HEK293T (cell line): ENCODE data around the gene CAPRIN1.

Experiments used
- CTCF ChIA-PET: fragments of 350-600 bp; formaldehyde crosslinking; extraction: SDS; loops from one replicate; lab custom pipeline; 2021; ENCODE audit warnings: antibody characterized with exemption, inconsistent platforms; lab: Yijun Ruan, JAX
- POLR2A ChIA-PET: fragments of 350-600 bp; formaldehyde crosslinking; extraction: SDS; loops from one replicate; lab custom pipeline; 2020; ENCODE audit warnings: antibody characterized with exemption, inconsistent platforms; lab: Yijun Ruan, JAX
- DNase-seq: peaks from one replicate; pipeline ENCODE4 v3.0.0; 2012; ENCODE audit warnings: mixed read lengths; ENCODE audit errors: extremely low spot score
- ARNT ChIP-seq: fragments of 450-650 bp; IDR thresholded peaks from 2 replicates; pipeline ENCODE4 v1.6.1; 2017; ENCODE audit warnings: mild to moderate bottlenecking
- BHLHE40 ChIP-seq: fragments of 450-650 bp; IDR thresholded peaks from 2 replicates; pipeline ENCODE4 v1.6.1; 2016; ENCODE audit warnings: mild to moderate bottlenecking, moderate library complexity, borderline replicate concordance
- CTBP1 ChIP-seq: fragments of 450-650 bp; IDR thresholded peaks from 2 replicates; pipeline ENCODE4 v1.6.1; 2016; ENCODE audit warnings: borderline replicate concordance
- ELF4 ChIP-seq: fragments of 450-650 bp; IDR thresholded peaks from 2 replicates; pipeline ENCODE4 v1.6.1; 2017; ENCODE audit warnings: antibody characterized with exemption
- FOXA1 ChIP-seq: fragments of 450-650 bp; IDR thresholded peaks from 2 replicates; pipeline ENCODE4 v1.6.1; 2016; ENCODE audit warnings: mild to moderate bottlenecking
- FOXK2 ChIP-seq: fragments of 450-650 bp; IDR thresholded peaks from 2 replicates; pipeline ENCODE4 v1.6.1; 2016; ENCODE audit warnings: mild to moderate bottlenecking
- FOXM1 ChIP-seq: fragments of 450-650 bp; IDR thresholded peaks from 2 replicates; pipeline ENCODE4 v1.6.1; 2017; ENCODE audit warnings: mild to moderate bottlenecking, borderline replicate concordance
- HDGF ChIP-seq: fragments of 450-650 bp; IDR thresholded peaks from 2 replicates; pipeline ENCODE4 v1.6.1; 2017; ENCODE audit warnings: antibody characterized with exemption, borderline replicate concordance
- L3MBTL2 ChIP-seq: fragments of 450-650 bp; conservative IDR thresholded peaks from 2 replicates; pipeline ENCODE4 v1.6.1; 2016; ENCODE audit warnings: mild to moderate bottlenecking
- LEF1 ChIP-seq: fragments of 450-650 bp; IDR thresholded peaks from 2 replicates; pipeline ENCODE4 v1.6.1; 2017; ENCODE audit warnings: mild to moderate bottlenecking, borderline replicate concordance
- NFRKB ChIP-seq: fragments of 450-650 bp; IDR thresholded peaks from 2 replicates; pipeline ENCODE4 v1.6.1; 2016; ENCODE audit warnings: mild to moderate bottlenecking, moderate library complexity
- SP1 ChIP-seq: fragments of 450-650 bp; IDR thresholded peaks from 2 replicates; pipeline ENCODE4 v1.6.1; 2017
- SUZ12 ChIP-seq: fragments of 450-650 bp; IDR thresholded peaks from 2 replicates; pipeline ENCODE4 v1.6.1; 2016; ENCODE audit warnings: mild to moderate bottlenecking
- TARDBP ChIP-seq: fragments of 450-650 bp; IDR thresholded peaks from 2 replicates; pipeline ENCODE4 v1.6.1; 2016
- ZNF384 ChIP-seq: fragments of 450-650 bp; IDR thresholded peaks from 2 replicates; pipeline ENCODE4 v1.6.1; 2016
- TF ChIP-seq, protein P1 (sequence below): fragments of 450-650 bp; IDR thresholded peaks from 2 replicates; pipeline ENCODE4 v1.6.1; 2016

Gene CAPRIN1

DNA sequence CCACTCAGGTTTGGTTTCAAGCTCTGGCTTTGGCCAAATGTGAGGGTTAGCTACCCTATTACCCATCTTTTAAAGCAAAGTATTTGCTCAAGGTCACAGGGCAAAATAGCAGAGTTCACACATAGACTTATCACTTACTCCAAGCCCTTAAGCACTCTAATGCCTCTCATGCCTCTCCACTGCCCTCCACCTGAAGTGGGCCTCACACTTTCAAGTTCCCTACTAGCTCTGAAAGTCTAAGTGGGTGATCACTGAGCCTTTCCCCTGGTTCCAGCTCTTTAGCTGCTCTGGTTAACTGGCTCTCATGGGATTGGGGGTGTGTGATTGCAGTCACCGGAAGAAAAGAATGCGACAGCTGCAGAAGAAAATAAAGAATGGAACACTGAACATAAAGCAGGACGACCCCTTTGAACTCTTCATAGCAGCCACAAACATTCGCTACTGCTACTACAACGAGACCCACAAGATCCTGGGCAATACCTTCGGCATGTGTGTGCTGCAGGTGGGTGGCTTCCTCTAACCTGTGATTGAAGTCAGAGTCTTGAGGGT is 60.3 kb downstream of the CAPRIN1 start:
- ChIA-PET POLR2A (no interaction called here), CTCF (no interaction called here)
- no peak for DNase-seq
- TF ChIP-seq ELF4 (no peak), SUZ12 (no peak), FOXK2 (no peak), SP1 (no peak), ARNT (no peak), HDGF (no peak), TARDBP (no peak), CTBP1 (no peak), LEF1 (no peak), FOXM1 (no peak)

DNA sequence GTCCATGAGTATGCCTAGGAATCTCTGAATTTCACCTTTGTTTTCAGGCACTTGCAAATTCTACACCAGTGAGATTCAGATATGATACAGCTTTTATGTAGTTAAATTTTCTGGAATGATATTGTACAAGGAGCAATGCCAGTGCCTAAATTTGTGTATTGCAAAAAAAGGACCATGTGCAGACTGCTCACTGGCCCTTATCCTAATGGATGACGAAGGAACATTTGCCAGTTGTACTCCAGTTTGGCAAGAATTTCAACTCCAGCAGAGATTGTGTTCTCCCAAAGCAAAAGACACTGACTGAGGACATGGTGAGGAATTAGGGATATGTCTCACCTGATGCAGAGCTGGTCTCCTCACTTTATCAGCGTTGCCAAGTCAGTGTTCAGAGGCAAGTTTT is 62.5 kb downstream of the CAPRIN1 start:
- CTCF ChIA-PET = no interaction called here
- POLR2A ChIA-PET = no interaction called here
- no peak for DNase-seq
- TF ChIP-seq ELF4 (no peak), L3MBTL2 (no peak), FOXA1 (no peak), ARNT (no peak), LEF1 (no peak), FOXK2 (no peak), CTBP1 (no peak), FOXM1 (no peak), SUZ12 (no peak), SP1 (no peak), BHLHE40 (no peak), TARDBP (no peak), HDGF (no peak), ZNF384 (no peak), NFRKB (no peak)
- TF ChIP-seq, protein P1, sequence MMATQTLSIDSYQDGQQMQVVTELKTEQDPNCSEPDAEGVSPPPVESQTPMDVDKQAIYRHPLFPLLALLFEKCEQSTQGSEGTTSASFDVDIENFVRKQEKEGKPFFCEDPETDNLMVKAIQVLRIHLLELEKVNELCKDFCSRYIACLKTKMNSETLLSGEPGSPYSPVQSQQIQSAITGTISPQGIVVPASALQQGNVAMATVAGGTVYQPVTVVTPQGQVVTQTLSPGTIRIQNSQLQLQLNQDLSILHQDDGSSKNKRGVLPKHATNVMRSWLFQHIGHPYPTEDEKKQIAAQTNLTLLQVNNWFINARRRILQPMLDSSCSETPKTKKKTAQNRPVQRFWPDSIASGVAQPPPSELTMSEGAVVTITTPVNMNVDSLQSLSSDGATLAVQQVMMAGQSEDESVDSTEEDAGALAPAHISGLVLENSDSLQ = no peak

DNA sequence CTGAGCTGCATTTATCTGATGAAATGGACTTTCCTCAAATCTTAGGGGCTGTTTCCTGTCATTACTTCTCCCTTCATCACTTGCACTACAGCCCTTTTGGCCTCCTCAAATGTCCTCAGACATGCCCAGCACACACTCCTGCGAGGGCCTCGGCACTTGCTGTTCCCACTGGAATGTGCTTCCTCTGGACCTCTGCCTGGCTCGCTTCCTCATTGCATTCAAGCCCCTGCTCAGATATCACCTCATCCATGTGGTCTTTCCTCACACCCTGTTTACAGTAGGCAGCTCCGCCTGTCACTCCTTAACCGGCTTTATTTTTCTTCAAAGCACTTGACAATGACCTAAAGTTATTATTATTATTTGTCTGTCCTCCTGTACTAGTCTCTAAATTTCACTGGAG is 62.9 kb downstream of the CAPRIN1 start:
- POLR2A ChIA-PET = no interaction called here
- no peak for TF ChIP-seq NFRKB
- no peak for TF ChIP-seq ELF4
- no peak for TF ChIP-seq SUZ12
- TF ChIP-seq FOXK2 = no peak
- TF ChIP-seq SP1 = no peak
- no peak for TF ChIP-seq HDGF
- TF ChIP-seq FOXA1 = no peak
- TF ChIP-seq FOXM1 = no peak
- TF ChIP-seq ZNF384 = no peak
- no peak for TF ChIP-seq CTBP1
- TF ChIP-seq LEF1 = no peak
- no peak for TF ChIP-seq L3MBTL2
- TF ChIP-seq TARDBP = no peak
- no peak for TF ChIP-seq ARNT
- TF ChIP-seq, protein P1 = no peak
- TF ChIP-seq BHLHE40 = no peak
- no peak for DNase-seq
- CTCF ChIA-PET = no interaction called here

DNA sequence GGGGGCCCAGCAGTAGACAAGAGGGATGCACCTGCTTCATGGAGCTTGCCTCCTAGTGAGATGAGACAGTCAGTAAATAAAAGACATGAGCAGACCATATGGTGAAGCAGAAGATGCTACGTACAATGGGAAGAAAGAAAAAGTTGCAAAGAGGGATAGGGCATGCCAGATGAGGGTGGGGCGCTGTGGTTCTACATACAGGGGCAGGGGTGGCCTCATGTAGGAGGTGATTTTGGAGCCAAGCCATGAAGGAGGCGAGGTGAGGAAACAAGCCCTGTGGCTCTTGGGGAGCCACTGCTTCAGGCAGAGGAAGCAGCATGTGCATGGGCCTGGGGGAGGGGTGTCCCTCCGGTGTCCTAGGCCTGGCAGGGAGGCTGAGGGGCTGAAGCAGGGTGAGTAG is 69.1 kb downstream of the CAPRIN1 start:
- POLR2A ChIA-PET = no interaction called here
- CTCF ChIA-PET = no interaction called here
- no peak for TF ChIP-seq SP1
- no peak for TF ChIP-seq CTBP1
- no peak for TF ChIP-seq FOXK2
- no peak for TF ChIP-seq HDGF
- no peak for TF ChIP-seq TARDBP
- DNase-seq = no peak

DNA sequence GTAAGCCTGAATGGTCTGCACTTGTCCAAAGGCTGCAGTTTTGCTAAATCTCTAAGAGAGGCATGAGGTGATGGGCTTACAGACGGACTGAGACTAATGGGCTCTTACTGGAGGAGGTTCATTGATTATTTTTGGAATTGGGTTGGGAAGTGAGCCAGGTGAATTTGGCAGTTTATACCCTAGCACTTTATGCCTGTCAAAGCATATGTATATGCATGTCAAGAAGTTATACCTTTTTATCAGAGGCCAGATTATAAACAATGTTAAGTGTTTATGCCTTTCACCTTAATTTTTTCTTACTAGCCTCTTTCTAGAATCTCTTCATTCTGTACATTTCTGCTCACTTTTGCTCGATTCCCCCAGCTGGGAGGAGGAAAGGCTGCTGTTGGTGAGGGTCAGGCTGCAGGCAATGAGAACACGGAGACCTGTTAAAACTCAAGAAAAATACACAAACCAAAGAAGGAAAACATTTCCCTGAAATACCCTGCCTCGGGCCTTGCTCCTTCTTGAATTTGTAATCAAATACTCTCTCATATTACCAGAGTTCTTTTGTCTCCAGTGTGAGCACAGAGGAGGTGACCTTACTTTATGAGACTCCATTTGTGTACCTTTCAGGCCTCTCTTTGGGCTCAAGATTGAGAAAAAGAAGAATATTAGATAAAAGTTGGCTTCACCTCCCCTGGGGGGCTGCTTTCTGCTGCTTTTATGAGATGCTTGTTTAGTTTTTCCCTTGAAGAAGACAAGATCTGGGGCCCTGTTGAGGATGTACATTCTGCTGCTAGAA is 73.5 kb downstream of the CAPRIN1 start:
- no peak for DNase-seq
- TF ChIP-seq BHLHE40 (no peak), SUZ12 (no peak), HDGF (no peak), ARNT (no peak), SP1 (no peak), FOXK2 (no peak), NFRKB (no peak), LEF1 (no peak), CTBP1 (no peak), ZNF384 (no peak)
- TF ChIP-seq, protein P1 = no peak
- CTCF ChIA-PET = no interaction called here
- POLR2A ChIA-PET = interaction anchor here (1.3 kb wide), 1 partner anchor 19 kb away, joined by 3 read pairs; the partner anchor contains the start of gene NAT10
